ENCODE measurements around the gene KDM4B. TPM values are rescaled to one million over a fixed set of nuclear protein-coding genes. Genes with fewer than 3 reads are reported as not detected.

The KDM4B gene
- total RNA-seq, 2 donors from 2014 or later, result 31.0 to 31.4 TPM

DNA sequence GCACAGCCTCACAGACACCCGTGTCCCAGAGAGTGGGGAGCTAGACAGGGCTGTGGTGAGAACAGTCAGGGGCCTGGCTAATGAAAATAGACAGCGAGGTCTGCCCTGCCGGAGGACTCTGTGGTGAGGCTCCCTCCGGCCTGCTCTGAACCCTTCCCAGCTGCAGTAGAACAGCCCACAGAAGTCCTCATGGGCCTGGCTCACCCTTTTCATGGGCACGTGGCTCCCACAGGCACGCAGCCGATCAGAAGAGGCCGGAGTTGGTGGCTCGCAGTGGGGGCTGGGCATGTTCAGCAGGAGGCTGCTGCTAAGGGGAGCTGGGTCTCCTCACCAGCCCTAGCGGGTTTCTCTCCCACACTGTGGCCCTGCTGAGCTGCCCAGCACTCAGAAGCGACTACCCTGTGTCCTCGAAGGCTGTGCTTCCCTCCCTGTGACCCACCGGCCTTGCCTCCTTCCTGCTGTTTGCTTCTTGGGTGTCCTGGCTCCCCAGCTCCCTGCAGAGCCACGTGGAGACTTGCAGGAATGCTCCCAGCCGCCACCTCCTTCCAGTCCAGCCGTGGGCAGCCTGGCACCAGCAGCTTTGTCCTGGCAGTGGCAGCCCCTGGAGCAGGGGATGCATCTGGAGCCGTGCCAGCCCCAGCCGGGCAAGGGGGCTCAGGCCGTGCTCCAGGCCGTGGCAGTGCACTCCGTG is 138.7 kb downstream of the KDM4B start:
- DNase-seq (ENCODE audit: low spot score), result no peak
- intact Hi-C loops (cut with DNase I), result no loop called here

DNA sequence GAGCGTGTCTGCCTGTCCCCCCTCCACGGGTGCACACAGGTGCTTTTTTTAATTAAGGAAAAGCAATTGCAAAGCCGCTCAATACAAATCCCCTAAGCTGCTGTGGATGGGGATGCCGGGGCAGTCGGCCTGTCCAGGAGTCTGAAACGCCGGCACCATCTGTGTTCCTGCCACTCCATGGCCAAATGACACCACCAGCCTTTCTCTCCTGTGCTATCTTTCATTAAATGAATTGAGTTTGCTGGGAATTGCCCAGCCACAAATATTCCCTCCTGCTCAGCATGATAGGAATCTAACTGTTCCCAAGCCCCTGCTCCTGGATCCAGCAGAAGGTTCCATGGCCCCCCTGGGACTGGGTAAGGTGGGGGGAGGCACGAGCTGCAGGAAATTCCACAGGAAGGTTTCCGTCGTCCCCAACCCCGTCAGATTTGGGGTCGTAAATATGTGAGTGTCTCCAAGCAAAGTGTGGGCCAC is 139.2 kb downstream of the KDM4B start:
- intact Hi-C loops (cut with DNase I), result no loop called here
- no peak for DNase-seq (ENCODE audit: low spot score)

DNA sequence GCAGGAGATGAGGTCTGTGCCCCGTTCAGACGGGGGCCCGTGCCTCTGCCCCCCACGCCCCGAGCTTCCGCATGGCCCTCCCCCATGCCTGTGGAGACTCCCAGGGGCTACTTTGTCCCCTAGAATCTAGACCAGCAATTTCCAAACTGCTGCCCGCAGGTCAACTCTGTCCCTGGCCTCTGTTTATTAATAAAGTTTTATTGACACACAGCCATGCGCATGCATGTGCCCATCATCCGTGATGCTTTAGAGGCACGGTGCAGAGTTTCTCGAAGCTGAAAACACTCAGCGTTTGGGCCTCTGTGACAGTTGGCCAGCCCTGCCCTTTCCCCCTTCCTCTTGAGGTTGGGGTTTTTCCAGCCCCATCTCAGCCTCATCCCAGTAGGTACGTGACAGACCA is 140.0 kb downstream of the KDM4B start:
- DNase-seq (ENCODE audit: low spot score), result no peak
- intact Hi-C loops (cut with DNase I), result no loop called here

DNA sequence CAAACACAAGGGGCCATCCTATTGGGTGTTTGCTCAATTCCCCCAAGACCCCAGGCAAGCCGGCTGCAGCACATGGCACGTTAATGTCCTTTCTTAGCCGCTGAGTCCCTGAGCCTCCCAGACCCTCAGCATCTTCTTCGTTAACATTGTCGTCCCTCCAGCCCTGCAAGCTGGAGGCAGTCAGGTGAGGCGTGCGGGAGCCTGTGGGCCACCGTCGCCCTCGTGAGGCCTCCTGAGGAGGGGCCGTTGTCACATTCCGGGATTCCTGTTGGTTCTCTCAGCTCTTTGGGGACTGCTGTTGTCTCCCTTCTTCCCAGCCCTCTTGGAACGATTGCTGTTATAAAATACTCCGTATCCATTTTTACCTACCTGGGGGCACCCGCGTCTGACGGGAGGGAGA is 140.6 kb downstream of the KDM4B start:
- intact Hi-C loops (cut with DNase I), result no loop called here
- no peak for DNase-seq (ENCODE audit: low spot score)

DNA sequence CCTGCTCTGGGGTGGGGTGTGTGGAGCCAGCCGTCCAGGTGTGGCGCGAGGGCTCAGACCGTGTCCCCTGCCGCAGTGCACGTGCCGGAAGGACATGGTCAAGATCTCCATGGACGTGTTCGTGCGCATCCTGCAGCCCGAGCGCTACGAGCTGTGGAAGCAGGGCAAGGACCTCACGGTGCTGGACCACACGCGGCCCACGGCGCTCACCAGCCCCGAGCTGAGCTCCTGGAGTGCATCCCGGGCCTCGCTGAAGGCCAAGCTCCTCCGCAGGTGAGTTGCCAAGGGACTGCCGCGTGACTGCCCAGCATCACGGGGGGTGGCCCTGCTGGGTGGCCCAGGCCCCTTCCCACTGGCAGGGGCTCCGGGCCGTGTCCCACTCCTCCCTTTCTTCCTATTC is 141.6 kb downstream of the KDM4B start:
- intact Hi-C loops (cut with DNase I), result no loop called here

DNA sequence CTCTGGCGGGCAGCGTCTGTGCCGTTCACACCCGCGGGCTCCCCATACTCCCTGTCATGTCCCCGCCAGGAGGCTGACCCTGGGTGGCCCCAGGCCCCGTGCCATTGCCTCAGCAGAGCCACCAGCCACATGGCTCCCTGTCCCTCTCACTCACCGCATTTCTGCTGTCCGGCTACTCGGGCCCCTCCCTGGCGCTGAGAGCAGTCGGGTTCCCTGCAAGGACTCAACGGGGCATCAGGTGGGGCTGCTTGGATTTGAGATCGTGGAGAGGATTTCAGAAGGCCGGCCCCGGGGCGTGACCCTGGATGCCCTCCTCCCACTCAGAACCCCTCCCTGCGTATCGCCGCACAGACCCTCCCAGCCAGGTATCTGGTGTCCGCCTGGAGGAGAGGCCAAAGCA is 142.1 kb downstream of the KDM4B start:
- DNase-seq (ENCODE audit: low spot score), result no peak
- intact Hi-C loops (cut with DNase I), result no loop called here

More for the DNA sequence above, 141.6 kb downstream of the KDM4B start:
- no peak for DNase-seq (ENCODE audit: low spot score)

DNA sequence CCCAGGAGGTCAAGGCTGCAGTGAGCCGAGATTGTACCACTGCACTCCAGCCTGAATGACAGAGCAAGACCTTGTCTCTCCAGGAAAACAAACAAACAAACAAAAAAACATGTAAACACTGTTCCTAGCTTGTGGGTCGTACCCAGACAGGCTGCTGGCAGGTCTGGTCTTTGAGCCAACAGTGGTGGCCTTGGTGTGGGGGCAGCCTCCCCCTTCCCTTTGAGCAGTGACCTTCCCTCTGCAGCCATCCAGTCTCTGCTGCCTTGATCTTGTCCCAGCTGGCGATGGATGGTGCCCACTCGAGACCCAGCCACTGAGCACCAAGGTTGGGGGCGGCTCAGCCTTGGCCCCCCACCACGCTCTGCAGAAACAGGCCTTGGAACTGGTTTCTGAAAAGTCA is 143.3 kb downstream of the KDM4B start:
- DNase-seq (ENCODE audit: low spot score), result no peak
- intact Hi-C loops (cut with DNase I), result no loop called here

DNA sequence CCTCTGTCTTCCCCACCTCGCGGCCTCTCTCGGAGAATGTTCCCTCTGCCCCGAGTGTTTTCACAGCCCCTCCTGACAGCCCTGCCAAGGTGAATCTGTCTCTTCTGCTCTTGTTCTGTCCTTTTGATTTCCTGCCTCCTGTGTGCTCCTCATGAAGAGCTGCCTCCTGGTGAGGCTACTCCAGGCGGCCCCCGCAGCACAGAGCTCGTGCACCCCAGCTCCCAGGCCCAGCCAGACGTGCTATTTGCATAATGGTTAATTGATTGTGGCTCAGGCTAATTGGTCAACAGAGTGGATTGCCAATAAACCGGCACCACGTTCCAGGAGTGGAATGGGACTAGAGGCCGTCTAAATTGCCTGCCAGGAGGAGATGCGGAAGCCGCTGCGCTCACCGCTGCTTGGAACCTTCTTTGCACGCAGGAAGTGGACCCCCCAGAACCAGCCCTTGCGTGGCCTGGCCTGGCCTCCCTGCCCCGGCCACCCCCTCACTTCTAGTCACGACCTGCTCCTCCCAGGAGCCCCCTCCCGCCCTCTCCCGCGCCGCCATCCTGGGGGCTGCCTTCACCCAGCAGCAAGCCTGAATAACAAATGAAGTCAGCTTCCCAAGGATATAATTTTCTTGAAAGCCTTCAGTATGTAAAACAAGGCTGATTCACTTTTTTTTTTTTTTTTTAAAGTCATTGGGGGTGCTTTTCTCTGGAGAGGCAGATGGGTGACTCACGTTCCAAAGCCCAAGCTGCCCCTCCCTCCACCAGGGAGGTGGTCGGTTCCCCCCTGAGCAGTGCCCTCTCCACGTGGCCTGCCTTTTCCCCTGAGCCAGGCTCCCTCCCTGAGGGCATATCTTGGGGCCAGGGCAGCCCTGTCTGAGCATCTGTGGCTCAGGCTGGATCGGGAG is 144.0 kb downstream of the KDM4B start:
- DNase-seq (ENCODE audit: low spot score), result no peak
- intact Hi-C loops (cut with DNase I), result no loop called here

DNA sequence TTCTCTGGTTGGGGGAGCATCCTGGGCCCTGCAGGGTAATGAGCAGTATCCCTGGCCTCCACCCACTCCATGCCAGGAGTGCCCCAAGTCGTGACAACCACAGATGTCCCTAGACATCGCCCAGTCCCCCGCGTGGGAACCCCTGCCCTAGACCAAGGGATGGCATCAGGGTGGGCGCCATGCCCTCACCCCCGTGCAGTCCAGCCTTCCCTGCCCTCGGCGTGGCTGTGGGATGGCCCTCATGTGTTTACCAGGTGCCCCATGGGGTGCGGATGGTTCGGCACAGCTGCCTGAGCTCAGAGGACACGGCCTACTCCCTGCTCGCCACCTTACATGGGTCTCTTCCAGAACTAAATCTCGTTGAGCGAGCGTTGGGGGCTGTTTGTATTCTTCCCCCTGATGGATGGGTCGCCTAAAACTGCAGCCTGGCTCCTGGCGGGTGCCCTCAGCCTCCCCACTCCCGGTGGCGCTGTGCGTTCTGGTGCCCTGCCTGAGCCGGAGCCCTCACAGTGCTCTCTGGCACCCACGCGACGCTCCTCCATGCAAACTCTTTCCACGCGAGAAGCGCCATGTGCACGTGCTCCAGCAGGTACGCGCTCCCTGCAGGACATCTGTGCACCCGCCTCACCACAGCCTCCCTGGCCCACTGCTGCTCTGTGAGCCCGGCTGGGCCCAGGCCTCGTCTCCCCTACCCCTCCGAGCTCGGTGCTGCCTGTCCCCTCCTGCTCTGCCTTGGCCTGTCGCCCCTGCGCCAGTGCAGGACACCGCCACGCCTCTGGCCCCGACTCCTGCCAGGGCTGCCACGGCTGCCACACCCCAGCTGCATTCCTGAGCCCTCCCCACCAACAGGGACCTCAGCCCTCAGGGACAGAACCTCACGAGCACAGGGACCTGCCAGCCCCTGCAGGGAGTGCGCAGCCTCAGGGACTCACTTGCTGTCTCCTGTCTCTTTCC is 145.0 kb downstream of the KDM4B start:
- no peak for DNase-seq (ENCODE audit: low spot score)
- intact Hi-C loops (cut with DNase I), result no loop called here

DNA sequence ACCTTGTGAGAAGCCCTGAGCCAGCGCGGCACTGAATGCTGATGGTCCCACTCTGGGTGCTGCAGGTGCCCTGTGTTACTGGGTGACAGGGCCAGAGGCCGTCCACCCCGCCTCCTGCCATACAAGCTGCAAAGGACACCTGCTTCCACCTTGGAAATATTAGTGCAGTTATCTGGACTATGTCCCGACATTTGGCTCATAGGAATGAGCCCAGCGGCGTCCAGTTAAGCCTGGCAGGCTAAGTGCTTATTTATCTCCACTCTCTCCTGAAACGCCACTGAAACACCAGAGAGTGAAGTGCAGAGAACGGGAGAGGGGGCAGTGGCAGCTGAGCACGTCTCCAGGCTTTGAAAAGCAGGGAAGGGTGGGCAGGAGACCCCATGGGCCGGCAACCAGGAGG is 145.8 kb downstream of the KDM4B start:
- intact Hi-C loops (cut with DNase I), result no loop called here
- no peak for DNase-seq (ENCODE audit: low spot score)

DNA sequence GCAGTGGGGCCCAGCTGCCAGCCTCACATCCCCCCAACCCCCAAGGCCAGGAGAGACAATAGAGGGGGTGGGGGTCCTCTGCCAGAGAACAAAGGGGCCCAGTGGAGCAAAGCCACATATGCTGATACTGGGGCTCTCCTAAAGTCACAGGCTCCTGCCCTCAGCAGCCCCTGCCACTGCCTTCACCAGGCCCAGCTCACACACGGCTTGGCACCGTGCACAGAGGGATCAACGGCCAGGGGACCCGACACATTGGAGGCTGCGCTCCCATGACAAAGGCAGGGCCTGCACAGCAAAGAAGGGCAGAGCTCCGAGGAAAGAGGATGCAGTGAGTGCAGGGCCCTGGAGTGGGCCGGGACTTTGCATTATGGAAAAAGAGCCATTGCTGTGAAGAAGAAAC is 146.4 kb downstream of the KDM4B start:
- intact Hi-C loops (cut with DNase I), result no loop called here
- no peak for DNase-seq (ENCODE audit: low spot score)

DNA sequence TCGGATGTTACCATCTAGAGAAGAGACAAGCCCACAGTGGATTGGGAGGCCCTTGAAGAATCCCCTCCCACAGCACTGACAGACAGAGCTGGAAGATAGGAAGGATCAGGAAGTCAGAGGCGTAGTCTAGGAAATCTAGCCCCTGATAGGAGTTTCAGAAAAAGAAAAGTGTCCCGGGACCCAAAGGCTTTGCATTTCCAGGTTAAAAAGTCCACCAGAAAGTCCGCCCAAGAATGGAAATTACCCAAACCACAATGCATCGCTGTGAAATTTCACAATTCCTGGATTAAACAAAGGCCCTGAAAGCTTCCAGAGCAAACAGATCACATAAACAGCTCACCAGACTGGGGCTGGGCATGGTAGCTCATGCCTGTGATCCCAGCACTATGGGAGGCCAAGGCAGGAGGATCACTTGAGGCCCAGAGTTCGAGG is 146.9 kb downstream of the KDM4B start:
- DNase-seq (ENCODE audit: low spot score), result no peak
- intact Hi-C loops (cut with DNase I), result no loop called here

DNA sequence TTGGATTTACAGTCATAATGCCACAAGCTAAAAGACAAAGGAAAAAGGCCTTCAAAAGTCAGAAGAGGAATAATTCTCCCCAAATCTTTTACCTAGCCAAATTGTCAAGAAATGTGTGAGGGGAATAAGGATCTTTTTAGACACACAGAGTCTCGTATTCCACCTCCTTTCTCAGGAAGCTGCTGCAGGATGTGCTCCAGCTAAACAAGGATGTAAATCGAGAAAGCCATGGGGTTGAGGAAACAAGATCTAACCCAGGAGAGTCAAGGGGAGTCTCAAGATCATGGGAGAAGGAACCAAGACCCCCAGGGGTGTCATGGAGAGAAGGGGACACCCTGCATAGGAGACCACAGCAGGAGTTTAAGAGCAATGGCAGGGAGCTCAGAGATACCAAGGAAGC is 147.4 kb downstream of the KDM4B start:
- intact Hi-C loops (cut with DNase I), result no loop called here
- DNase-seq (ENCODE audit: low spot score), result no peak

DNA sequence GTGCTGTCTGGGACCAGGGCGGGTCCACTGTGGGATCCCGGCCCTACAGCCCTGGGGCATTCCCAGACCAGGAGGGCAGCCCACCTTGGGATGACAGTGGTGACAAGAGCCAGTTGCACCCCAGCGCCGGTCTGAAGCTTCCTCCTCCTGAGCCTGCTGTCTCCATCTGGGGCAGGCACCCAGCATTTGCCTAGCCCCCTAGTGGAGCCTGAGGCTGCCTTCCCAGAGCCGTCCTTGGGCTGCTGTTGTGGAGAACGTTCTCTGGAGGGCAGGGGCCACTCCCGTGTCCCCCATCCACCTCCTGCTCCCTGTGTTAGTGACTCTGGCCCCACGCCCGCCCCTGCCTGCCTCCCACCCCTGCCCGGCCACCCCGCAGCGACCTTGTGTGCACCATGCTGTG is 148.5 kb downstream of the KDM4B start:
- intact Hi-C loops (cut with DNase I), result no loop called here
- no peak for DNase-seq (ENCODE audit: low spot score)

DNA sequence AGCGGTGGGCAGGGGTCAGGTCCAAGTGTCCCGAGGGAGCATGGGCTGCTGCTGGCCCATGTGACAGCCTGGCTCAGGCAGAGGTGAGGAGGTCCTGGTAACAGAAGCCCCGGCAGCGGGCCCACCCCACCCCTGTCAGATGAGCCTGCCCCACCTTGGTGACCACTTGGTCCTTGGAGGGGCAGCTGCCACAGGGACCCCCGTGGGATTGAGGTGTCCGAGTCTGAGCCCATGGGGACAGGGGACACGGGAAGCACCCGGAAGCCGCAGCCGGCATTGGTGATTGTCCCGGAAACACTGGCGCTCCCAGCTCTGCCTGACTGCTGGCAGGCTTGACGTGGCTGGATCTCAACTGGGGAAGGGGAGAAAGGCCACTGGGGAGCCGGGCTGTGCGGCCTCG is 149.1 kb downstream of the KDM4B start:
- DNase-seq (ENCODE audit: low spot score), result no peak
- intact Hi-C loops (cut with DNase I), result no loop called here

DNA sequence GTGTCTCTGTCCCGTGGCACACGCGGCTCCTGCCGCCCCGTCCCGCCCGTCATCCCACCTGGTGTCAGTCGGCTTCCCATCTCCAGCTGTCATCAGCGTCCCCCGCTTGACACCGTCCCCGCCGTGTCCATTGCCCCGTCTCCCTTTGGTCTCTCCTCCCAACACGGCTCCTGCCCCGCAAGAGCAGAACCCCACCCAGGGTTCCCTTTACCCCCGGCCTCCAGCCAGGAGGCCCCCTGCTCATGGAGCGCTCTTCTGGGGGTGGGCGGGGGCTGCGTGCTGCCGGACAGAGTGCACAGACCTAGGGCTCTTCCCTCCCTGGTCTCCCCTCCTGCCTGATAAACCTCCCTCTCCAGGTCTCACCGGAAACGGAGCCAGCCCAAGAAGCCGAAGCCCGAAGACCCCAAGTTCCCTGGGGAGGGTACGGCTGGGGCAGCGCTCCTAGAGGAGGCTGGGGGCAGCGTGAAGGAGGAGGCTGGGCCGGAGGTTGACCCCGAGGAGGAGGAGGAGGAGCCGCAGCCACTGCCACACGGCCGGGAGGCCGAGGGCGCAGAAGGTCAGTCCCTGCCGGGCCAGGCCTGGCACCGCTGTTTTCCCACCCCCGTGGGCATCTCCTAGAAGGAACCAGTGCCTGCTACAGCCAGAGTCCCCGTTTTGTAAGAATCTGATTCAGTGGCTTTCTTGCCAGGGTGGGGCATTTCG is 150.5 kb downstream of the KDM4B start:
- DNase-seq (ENCODE audit: low spot score), result no peak
- intact Hi-C loops (cut with DNase I), result no loop called here

DNA sequence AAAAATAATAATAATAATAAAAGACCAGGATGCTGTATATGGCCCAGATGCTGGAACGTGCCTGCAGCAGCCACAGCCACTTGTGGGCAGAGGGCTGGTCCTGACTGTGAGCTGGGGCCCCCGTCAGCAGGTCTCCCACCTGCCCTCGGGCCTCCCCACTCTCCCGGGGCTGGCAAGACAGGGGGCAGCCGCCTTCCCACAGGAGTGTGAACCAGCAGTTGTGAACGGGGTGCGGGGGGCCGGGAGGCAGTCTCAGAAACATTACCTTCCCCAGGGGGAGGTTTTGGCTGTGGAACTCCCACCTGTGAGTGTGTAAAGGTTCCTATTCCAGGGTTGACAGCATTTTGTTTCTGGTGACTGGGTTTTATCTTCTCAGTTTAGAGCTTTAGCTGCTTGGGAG is 151.4 kb downstream of the KDM4B start:
- DNase-seq (ENCODE audit: low spot score), result no peak
- intact Hi-C loops (cut with DNase I), result no loop called here

DNA sequence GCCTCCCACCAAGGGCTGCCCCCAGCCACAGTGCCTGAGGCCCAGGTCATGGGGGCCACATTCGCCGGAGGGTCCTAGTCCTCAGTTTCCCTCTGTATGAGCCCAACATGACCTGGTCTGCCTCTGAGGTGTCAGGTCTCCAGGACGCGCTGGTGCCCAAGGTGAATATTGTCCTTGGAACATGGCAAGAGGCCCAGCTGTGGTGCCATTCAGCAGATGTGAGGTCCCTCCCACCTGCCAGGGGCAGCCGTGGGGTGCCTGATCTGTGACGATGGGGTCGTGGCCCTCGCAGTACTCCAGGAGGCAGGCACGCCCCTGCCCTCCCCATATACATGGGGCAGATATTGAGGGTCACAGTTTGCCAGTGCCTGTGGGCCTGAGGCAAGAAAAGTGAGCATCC is 151.9 kb downstream of the KDM4B start:
- DNase-seq (ENCODE audit: low spot score), result no peak

More for the DNA sequence above, 151.9 kb downstream of the KDM4B start:
- intact Hi-C loops (cut with DNase I), result no loop called here

All from posterior vena cava (tissue), 2 donors.